PFSK-1 (cell line): ENCODE data around the gene TMEM115.

Experiments used
- FOXP2 ChIP-seq: optimal IDR thresholded peaks from 2 replicates; pipeline ENCODE3; 2011; ENCODE audit warnings: borderline replicate concordance, control low read depth, inconsistent platforms; ENCODE audit not compliant: insufficient read depth; ENCODE audit errors: extremely low read length, extremely low read depth
- POLR2AphosphoS5 ChIP-seq: IDR thresholded peaks from 2 replicates; pipeline ENCODE4 v1.6.1; 2012; ENCODE audit warnings: low read depth, mild to moderate bottlenecking, control low read depth, low read length, moderate library complexity
- SIN3A ChIP-seq: IDR thresholded peaks from 2 replicates; pipeline ENCODE4 v1.6.1; 2012; ENCODE audit warnings: mild to moderate bottlenecking, low read length, moderate library complexity, borderline replicate concordance; ENCODE audit not compliant: insufficient read depth
- TAF1 ChIP-seq: IDR thresholded peaks from 2 replicates; pipeline ENCODE4 v1.6.1; 2012; ENCODE audit warnings: low read length, control low read depth, borderline replicate concordance; ENCODE audit not compliant: insufficient read depth

DNA sequence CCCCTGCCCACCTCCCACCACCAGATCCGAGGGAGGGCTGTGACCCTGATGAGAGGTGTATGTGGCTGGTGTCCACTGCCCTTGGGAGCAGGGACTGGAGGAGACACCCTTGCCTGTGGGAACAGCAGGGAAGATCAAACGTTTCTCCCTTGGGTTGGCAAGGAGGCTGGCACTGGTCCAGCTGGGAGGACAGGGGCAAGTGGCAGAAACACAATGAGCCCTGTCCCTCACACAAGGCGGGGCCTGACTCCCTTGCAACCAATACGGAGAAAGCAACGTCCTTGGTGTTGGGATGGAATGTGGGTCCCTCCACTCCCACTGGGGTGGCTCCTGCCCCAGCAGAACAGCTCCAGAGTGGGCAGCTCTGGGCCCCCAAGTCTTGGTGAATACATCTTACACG lies 42.0 kb downstream of the TMEM115 start:
- TF ChIP-seq POLR2AphosphoS5, result no peak
- TF ChIP-seq SIN3A, result no peak
- no peak for TF ChIP-seq FOXP2
- no peak for TF ChIP-seq TAF1
